ENCODE results near the gene CDKAL1. TPM values are rescaled to one million over a fixed set of nuclear protein-coding genes. Genes with fewer than 3 reads are reported as not detected.

The CDKAL1 gene
- total and polyA plus RNA-seq, 2 of the 13 experiments (the other 11 are each of a cell fraction or from before 2014, with no cell fraction given), result 9.5 to 27.7 TPM

DNA sequence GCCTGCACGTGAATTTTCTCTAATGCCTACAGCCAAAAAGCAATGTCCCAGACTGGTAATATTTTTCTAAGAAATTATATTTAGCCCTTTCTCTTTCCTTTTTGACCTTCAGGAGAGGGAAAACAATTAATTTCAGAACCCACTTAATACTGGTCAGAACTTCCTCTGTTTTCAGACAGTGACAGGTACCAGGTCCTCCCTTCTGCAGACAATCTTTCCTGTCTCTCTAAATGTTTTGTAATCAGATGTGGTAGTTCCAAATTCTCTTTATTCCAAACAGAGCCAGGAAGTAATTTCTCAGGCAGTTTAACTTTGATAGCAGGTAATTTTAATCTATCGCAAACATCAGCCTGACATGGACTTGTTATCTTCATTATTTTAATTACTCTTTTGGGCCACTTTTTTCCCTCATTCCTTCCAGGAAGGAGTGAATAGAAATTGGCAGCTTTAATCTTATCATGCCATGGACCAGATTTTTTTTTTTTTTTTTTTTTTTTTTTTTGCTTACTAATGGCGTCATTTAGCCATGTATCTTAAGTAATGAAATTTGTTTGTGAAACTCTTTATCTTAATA, 710.7 kb downstream of the CDKAL1 start:
- H4K20me1 ChIP-seq (ENCODE audit: insufficient read depth, low read length), result no peaks in the 10 kb centered on the region
- WGBS (ENCODE audit: low lambda C conversion rate), result 80% methylated on average over 3 of the region's 3 CpGs
- POLR2A ChIA-PET, result no interaction called here
- in situ Hi-C loops (cut with HindIII; ENCODE audit: extremely low pct_ligation_motif_present, low pct_unique_long_range_greater_than_20kb), result no loop called here
- H3K27me3 ChIP-seq (ENCODE audit: control insufficient read depth in 1 of 2, insufficient read depth in 2 of 2, low read length in 2 of 2), result no peaks in the 10 kb centered on the region
- CTCF ChIA-PET (ENCODE audit: low intra/inter-chr PET ratio, low total read pairs), result no interaction called here
- FAIRE-seq (no peak), DNase-seq (ENCODE audit: low spot score) (no peak), ATAC-seq (no peak)
- no peak for TF ChIP-seq ATF7 (IDR thresholded peaks at IDR 0.05)
- TF ChIP-seq ATF7 (CRISPR knock-in tag; IDR thresholded peaks at IDR 0.05), result no peak
- no peak for TF ChIP-seq ZNF143 (CRISPR knock-in tag; IDR thresholded peaks at IDR 0.05)
- TF ChIP-seq, protein P1, sequence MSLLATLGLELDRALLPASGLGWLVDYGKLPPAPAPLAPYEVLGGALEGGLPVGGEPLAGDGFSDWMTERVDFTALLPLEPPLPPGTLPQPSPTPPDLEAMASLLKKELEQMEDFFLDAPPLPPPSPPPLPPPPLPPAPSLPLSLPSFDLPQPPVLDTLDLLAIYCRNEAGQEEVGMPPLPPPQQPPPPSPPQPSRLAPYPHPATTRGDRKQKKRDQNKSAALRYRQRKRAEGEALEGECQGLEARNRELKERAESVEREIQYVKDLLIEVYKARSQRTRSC (CRISPR knock-in tag; IDR thresholded peaks at IDR 0.05; ENCODE audit: low read depth), result no peak
- TF ChIP-seq ZNF761 (CRISPR knock-in tag; conservative IDR thresholded peaks at IDR 0.05), result no peak
- no peak for TF ChIP-seq ARNTL (CRISPR knock-in tag; IDR thresholded peaks at IDR 0.05)
- TF ChIP-seq, protein P2, sequence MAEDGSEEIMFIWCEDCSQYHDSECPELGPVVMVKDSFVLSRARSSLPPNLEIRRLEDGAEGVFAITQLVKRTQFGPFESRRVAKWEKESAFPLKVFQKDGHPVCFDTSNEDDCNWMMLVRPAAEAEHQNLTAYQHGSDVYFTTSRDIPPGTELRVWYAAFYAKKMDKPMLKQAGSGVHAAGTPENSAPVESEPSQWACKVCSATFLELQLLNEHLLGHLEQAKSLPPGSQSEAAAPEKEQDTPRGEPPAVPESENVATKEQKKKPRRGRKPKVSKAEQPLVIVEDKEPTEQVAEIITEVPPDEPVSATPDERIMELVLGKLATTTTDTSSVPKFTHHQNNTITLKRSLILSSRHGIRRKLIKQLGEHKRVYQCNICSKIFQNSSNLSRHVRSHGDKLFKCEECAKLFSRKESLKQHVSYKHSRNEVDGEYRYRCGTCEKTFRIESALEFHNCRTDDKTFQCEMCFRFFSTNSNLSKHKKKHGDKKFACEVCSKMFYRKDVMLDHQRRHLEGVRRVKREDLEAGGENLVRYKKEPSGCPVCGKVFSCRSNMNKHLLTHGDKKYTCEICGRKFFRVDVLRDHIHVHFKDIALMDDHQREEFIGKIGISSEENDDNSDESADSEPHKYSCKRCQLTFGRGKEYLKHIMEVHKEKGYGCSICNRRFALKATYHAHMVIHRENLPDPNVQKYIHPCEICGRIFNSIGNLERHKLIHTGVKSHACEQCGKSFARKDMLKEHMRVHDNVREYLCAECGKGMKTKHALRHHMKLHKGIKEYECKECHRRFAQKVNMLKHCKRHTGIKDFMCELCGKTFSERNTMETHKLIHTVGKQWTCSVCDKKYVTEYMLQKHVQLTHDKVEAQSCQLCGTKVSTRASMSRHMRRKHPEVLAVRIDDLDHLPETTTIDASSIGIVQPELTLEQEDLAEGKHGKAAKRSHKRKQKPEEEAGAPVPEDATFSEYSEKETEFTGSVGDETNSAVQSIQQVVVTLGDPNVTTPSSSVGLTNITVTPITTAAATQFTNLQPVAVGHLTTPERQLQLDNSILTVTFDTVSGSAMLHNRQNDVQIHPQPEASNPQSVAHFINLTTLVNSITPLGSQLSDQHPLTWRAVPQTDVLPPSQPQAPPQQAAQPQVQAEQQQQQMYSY (CRISPR knock-in tag; IDR thresholded peaks at IDR 0.05), result no peak
- TF ChIP-seq, protein P3, sequence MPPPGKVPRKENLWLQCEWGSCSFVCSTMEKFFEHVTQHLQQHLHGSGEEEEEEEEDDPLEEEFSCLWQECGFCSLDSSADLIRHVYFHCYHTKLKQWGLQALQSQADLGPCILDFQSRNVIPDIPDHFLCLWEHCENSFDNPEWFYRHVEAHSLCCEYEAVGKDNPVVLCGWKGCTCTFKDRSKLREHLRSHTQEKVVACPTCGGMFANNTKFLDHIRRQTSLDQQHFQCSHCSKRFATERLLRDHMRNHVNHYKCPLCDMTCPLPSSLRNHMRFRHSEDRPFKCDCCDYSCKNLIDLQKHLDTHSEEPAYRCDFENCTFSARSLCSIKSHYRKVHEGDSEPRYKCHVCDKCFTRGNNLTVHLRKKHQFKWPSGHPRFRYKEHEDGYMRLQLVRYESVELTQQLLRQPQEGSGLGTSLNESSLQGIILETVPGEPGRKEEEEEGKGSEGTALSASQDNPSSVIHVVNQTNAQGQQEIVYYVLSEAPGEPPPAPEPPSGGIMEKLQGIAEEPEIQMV (CRISPR knock-in tag; IDR thresholded peaks at IDR 0.05; ENCODE audit: low read depth), result no peak
- TF ChIP-seq NFKBIZ (CRISPR knock-in tag; IDR thresholded peaks at IDR 0.05), result no peak
- TF ChIP-seq EHMT2 (IDR thresholded peaks at IDR 0.05; ENCODE audit: borderline replicate concordance, low read depth, low read length), result no peak
- no peak for TF ChIP-seq SUZ12 (IDR thresholded peaks at IDR 0.05; ENCODE audit: low read depth, low read length)
- TF ChIP-seq KDM3A (CRISPR knock-in tag; IDR thresholded peaks at IDR 0.05; ENCODE audit: low read depth), result no peak
- TF ChIP-seq ZNF589 (CRISPR knock-in tag; conservative IDR thresholded peaks at IDR 0.05), result no peak
- TF ChIP-seq SP5 (CRISPR knock-in tag; IDR thresholded peaks at IDR 0.05; ENCODE audit: borderline replicate concordance, low read depth), result no peak
- no peak for TF ChIP-seq ZNF713 (CRISPR knock-in tag; IDR thresholded peaks at IDR 0.05)
- no peak for TF ChIP-seq CBX5 (CRISPR knock-in tag; IDR thresholded peaks at IDR 0.05; ENCODE audit: borderline replicate concordance)
- no peak for TF ChIP-seq TOE1 (CRISPR knock-in tag; IDR thresholded peaks at IDR 0.05)
- H3K36me3 ChIP-seq (replicated peaks in 1 of 2; ENCODE audit: control insufficient read depth in 1 of 2, insufficient read depth in 2 of 2, low read length in 2 of 2), result no peaks in the 10 kb centered on the region
- H3K9ac ChIP-seq (ENCODE audit: insufficient read depth, low read depth, low read length), result no peak overlapping the region
- no peak overlapping the region for H2AFZ ChIP-seq (ENCODE audit: low read length)
- H3K4me2 ChIP-seq (ENCODE audit: low read depth, low read length), result no peak overlapping the region
- H3K4me1 ChIP-seq (ENCODE audit: insufficient read depth, low read length), result peaks cover 13% of the 10 kb centered on the region
- no TSS peak for BruUV-seq (replicated peaks)
- H3K79me2 ChIP-seq (ENCODE audit: insufficient read depth, low read length), result no peaks in the 10 kb centered on the region
- no peaks in the 10 kb centered on the region for H3K9me3 ChIP-seq (ENCODE audit: low read length)
- no peak overlapping the region for H3K4me3 ChIP-seq (replicated peaks in 1 of 3; ENCODE audit: insufficient read depth in 1 of 3, low read depth in 2 of 3, low read length in 3 of 3)
- intact Hi-C loops (cut with micrococcal nuclease; ENCODE audit: unreplicated experiment), result no loop called here
- no peak overlapping the region for H3K27ac ChIP-seq (ENCODE audit: extremely low read length, insufficient read depth, low read length)
